Measurements from ENCODE around the gene ZNF229. TPM values are rescaled to one million over a fixed set of nuclear protein-coding genes. Genes with fewer than 3 reads are reported as not detected.
"Not testable (repeated sequence)": the region's sequence is repeated elsewhere in the genome, so short reads cannot be mapped to it uniquely, and the experiment has no call there.

The ZNF229 gene
- 1 to 10 TPM; 4.3 to 9.0 (median 5.3) TPM for total RNA-seq

- H3K27ac ChIP-seq, result peak within 1 kb of the TSS in 2 of 4 donors; percentile 30 to 51
These were observed at the start of gene ZNF229 for GRCh38 chr19:44447916-44448674. TSS of gene ZNF229 (minus strand) at chr19:44448472. CDS start at chr19:44442847, 5,625 bp downstream.

GRCh38 chr19:44496711-44497110 is 48.4 kb upstream of the ZNF229 start:
- H3K4me3 ChIP-seq, result no peak overlapping the region
- H3K27ac ChIP-seq, result no peak overlapping the region
- TF ChIP-seq CTCF (IDR thresholded peaks at IDR 0.05), result no peak
- no peak for TF ChIP-seq POLR2A (IDR thresholded peaks at IDR 0.05)
- no peak for TF ChIP-seq EP300 (IDR thresholded peaks at IDR 0.05)
- TF ChIP-seq POLR2AphosphoS5 (IDR thresholded peaks at IDR 0.05), result no peak
- H3K36me3 ChIP-seq, result peaks cover 0 to 69% of the 10 kb centered on the region in 2 donors
- H3K9me3 ChIP-seq, result peaks cover 0 to 75% (median 0%) of the 10 kb centered on the region in 3 donors
- H3K27me3 ChIP-seq, result no peaks in the 10 kb centered on the region
- no peak for ATAC-seq
- H3K4me1 ChIP-seq, result peaks cover 0 to 25% (median 9%) of the 10 kb centered on the region in 3 donors
- 83 to 96% methylated on average over 1 of the region's 1 CpG for WGBS, 2 donors (ENCODE audit: low coverage in 1 of 2)

More at GRCh38 chr19:44447916-44448674, at the start of gene ZNF229:
- peaks cover 7% of the 10 kb centered on the region for H3K27me3 ChIP-seq
- H3K9me3 ChIP-seq, result peaks cover 0 to 90% (median 0%) of the 10 kb centered on the region in 3 donors
- 0% methylated on average over 5 to 8 of the region's 45 CpGs for WGBS, 2 donors (ENCODE audit: low coverage in 1 of 2)
- H3K4me1 ChIP-seq, result peaks cover 0 to 12% (median 0%) of the 10 kb centered on the region in 3 donors
- peak within 1 kb of the TSS; percentile 59 to 89 for H3K4me3 ChIP-seq
- peaks cover 0 to 41% of the 10 kb centered on the region in 2 donors for H3K36me3 ChIP-seq
- no peak for TF ChIP-seq CTCF (IDR thresholded peaks at IDR 0.05)
- TF ChIP-seq POLR2AphosphoS5 (IDR thresholded peaks at IDR 0.05), result peak; percentile 58
- ATAC-seq, result peak; percentile 94

- no peak overlapping the region for H3K27ac ChIP-seq
- H3K27me3 ChIP-seq, result no peaks in the 10 kb centered on the region
- H3K4me3 ChIP-seq, result no peak overlapping the region
- H3K4me1 ChIP-seq, result no peaks in the 10 kb centered on the region
- ATAC-seq, result no peak
- peaks cover 28 to 77% of the 10 kb centered on the region in 2 donors for H3K36me3 ChIP-seq
- TF ChIP-seq EP300 (IDR thresholded peaks at IDR 0.05) (no peak), POLR2AphosphoS5 (IDR thresholded peaks at IDR 0.05) (no peak), POLR2A (IDR thresholded peaks at IDR 0.05) (no peak), CTCF (IDR thresholded peaks at IDR 0.05) (no peak)
- 94 to 96% methylated on average over 4 to 7 of the region's 7 CpGs for WGBS, 2 donors (ENCODE audit: low coverage in 1 of 2)
- peaks cover 42 to 100% (median 57%) of the 10 kb centered on the region in 3 donors for H3K9me3 ChIP-seq
These were observed 28.5 kb upstream of the ZNF229 start for GRCh38 chr19:44476559-44477408.

- H3K9me3 ChIP-seq, result peaks cover 0 to 99% (median under 1%) of the 10 kb centered on the region in 3 donors
- ATAC-seq, H3K4me1 ChIP-seq, H3K27me3 ChIP-seq, H3K36me3 ChIP-seq, H3K4me3 ChIP-seq, H3K27ac ChIP-seq: not testable (repeated sequence)
- 68 to 73% methylated on average over 5 of the region's 5 CpGs for WGBS, 2 donors (ENCODE audit: low coverage in 1 of 2)
These were observed 20.5 kb upstream of the ZNF229 start for GRCh38 chr19:44468730-44469129.

- ATAC-seq, H3K4me3 ChIP-seq, H3K4me1 ChIP-seq, H3K27me3 ChIP-seq, H3K27ac ChIP-seq, H3K36me3 ChIP-seq: not testable (repeated sequence)
- 28 to 50% methylated on average over 1 to 3 of the region's 3 CpGs for WGBS, 2 donors (ENCODE audit: low coverage in 1 of 2)
- peaks cover 0 to 96% (median 0%) of the 10 kb centered on the region in 3 donors for H3K9me3 ChIP-seq
These were observed 14.5 kb upstream of the ZNF229 start for GRCh38 chr19:44462600-44463286.

- Histone ChIP-seq H3K27me3 (peaks cover 12% of the 10 kb centered on the region), H3K9me3 (peaks cover 0 to 94% (median 0%) of the 10 kb centered on the region in 3 donors)
- not testable (repeated sequence) for H3K27ac ChIP-seq, H3K36me3 ChIP-seq, H3K4me3 ChIP-seq, H3K4me1 ChIP-seq, ATAC-seq
- WGBS, 2 donors (ENCODE audit: low coverage in 1 of 2), result 80% methylated on average over 1 of the region's 13 CpGs; no CpG with 5 or more reads in 1 of the 2 donors
These were observed 7.7 kb upstream of the ZNF229 start for GRCh38 chr19:44456016-44456415.

Data from gastroesophageal sphincter (tissue), 4 donors.